ENCODE results near the gene CDH5.

Gene CDH5

DNA sequence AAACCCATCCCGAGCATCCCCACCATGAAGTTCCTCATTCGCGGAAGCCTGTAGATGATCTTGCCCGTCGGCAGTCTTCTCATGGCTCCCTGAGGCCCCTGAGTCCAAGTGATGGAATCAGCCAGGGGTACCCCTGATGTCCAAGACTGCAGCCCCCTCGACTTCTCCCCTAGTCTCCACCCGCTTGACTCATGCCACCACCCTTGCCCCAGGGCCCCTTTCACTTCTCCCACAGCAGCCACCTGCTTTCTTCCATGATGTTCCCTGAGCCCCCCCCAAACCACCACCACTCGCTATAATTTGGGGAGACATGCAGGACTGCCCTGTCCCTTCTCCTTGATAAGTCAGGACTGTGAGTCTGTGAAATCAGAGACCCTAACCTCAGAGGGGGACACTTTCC is 72.0 kb downstream of the CDH5 start:
- TF ChIP-seq FOXP2 (optimal IDR thresholded peaks at IDR 0.05; ENCODE audit: borderline replicate concordance, extremely low read depth, extremely low read length, insufficient read depth) (no peak), SIN3A (IDR thresholded peaks at IDR 0.05; ENCODE audit: borderline replicate concordance, insufficient read depth, low read length) (no peak), POLR2AphosphoS5 (IDR thresholded peaks at IDR 0.05; ENCODE audit: low read depth, low read length) (no peak), TAF1 (IDR thresholded peaks at IDR 0.05; ENCODE audit: borderline replicate concordance, insufficient read depth, low read length) (no peak)
- TF ChIP-seq, protein P1, sequence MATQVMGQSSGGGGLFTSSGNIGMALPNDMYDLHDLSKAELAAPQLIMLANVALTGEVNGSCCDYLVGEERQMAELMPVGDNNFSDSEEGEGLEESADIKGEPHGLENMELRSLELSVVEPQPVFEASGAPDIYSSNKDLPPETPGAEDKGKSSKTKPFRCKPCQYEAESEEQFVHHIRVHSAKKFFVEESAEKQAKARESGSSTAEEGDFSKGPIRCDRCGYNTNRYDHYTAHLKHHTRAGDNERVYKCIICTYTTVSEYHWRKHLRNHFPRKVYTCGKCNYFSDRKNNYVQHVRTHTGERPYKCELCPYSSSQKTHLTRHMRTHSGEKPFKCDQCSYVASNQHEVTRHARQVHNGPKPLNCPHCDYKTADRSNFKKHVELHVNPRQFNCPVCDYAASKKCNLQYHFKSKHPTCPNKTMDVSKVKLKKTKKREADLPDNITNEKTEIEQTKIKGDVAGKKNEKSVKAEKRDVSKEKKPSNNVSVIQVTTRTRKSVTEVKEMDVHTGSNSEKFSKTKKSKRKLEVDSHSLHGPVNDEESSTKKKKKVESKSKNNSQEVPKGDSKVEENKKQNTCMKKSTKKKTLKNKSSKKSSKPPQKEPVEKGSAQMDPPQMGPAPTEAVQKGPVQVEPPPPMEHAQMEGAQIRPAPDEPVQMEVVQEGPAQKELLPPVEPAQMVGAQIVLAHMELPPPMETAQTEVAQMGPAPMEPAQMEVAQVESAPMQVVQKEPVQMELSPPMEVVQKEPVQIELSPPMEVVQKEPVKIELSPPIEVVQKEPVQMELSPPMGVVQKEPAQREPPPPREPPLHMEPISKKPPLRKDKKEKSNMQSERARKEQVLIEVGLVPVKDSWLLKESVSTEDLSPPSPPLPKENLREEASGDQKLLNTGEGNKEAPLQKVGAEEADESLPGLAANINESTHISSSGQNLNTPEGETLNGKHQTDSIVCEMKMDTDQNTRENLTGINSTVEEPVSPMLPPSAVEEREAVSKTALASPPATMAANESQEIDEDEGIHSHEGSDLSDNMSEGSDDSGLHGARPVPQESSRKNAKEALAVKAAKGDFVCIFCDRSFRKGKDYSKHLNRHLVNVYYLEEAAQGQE (IDR thresholded peaks at IDR 0.05; ENCODE audit: insufficient read depth in 1 of 2, low read depth in 2 of 2, low read length in 2 of 2) = no peak

DNA sequence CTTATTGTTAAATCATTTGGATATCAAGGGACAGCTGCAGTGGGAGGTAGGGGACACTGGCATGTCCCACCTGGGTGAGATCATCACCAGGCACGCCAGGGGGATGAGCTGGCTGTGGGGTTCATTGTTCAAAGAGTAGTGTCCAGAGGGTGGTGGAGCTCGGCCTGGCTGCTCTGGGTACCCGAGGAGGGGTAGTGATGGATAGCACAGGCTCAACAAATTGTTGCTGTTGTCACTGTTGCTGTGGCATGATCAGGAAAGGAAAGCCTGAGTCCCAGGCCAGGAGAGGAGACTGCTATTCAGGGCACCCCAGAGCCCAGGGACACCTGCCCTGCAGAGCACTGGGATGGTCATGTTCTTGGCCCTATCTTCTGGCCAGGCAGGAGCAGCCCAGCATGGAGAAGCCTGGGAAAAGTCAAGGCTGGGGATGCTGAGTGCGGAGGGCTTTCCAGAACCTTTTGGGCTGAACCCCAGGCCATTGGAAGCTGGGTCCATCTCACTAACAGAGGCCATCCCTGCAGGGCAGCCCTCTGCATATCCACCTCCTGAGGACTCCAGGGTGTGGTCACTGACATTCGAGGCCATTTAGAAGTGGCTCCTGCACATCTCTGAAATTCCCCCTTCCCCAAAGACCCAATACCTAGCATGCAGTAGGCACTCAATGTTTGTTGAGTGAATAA is 72.7 kb downstream of the CDH5 start:
- TF ChIP-seq SIN3A (IDR thresholded peaks at IDR 0.05; ENCODE audit: borderline replicate concordance, insufficient read depth, low read length) (no peak), TAF1 (IDR thresholded peaks at IDR 0.05; ENCODE audit: borderline replicate concordance, insufficient read depth, low read length) (no peak), FOXP2 (optimal IDR thresholded peaks at IDR 0.05; ENCODE audit: borderline replicate concordance, extremely low read depth, extremely low read length, insufficient read depth) (no peak), POLR2AphosphoS5 (IDR thresholded peaks at IDR 0.05; ENCODE audit: low read depth, low read length) (no peak)
- TF ChIP-seq, protein P1 (IDR thresholded peaks at IDR 0.05; ENCODE audit: insufficient read depth in 1 of 2, low read depth in 2 of 2, low read length in 2 of 2) = no peak

DNA sequence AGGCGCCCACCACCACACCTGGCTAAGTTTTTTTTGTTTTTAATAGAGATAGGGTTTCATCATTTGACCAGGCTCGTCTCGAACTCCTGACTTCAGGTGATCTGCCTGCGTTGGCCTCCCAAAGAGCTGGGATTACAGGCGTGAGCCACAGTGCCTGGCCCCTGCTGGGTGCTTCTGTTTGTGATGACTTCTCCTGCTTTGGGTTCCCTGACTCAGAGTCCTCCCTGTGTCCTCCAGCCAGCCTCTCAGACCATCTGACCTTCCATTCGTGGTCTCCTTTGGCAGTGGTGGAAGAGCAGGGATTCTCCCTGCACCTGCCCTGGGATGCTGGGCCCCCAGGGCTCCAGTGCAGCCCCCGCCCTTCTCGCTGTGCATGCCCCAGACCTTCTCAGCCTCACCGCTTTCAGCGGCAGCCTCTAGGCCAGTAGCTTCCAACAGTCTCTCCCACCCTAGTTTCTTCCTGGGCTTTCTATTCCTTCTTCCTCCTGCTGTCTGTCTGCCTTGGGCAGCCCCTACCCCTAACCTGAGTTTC is 73.8 kb downstream of the CDH5 start:
- no peak for TF ChIP-seq FOXP2 (optimal IDR thresholded peaks at IDR 0.05; ENCODE audit: borderline replicate concordance, extremely low read depth, extremely low read length, insufficient read depth)
- no peak for TF ChIP-seq POLR2AphosphoS5 (IDR thresholded peaks at IDR 0.05; ENCODE audit: low read depth, low read length)
- no peak for TF ChIP-seq SIN3A (IDR thresholded peaks at IDR 0.05; ENCODE audit: borderline replicate concordance, insufficient read depth, low read length)
- TF ChIP-seq, protein P1 (IDR thresholded peaks at IDR 0.05; ENCODE audit: insufficient read depth in 1 of 2, low read depth in 2 of 2, low read length in 2 of 2) = no peak
- TF ChIP-seq TAF1 (IDR thresholded peaks at IDR 0.05; ENCODE audit: borderline replicate concordance, insufficient read depth, low read length) = no peak

DNA sequence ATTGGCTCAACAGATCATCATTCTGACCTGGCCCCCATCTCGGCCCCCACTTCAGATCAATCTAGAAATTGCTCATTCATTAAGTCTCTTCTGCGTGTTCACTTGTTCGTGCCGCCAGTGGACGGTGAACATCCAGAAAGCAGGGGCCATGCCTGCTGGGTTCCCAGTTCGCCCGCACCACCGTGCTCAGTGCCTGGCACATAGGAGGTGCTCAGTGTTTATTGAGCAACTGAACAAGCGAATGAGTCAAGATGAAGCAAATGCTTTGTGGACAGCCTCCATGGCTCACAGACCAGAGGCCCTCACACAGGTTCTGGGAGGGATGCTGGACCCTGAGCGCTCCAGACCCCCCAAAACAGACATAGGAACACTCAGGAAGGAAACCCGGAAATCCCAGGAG is 74.5 kb downstream of the CDH5 start:
- TF ChIP-seq FOXP2 (optimal IDR thresholded peaks at IDR 0.05; ENCODE audit: borderline replicate concordance, extremely low read depth, extremely low read length, insufficient read depth) (no peak), SIN3A (IDR thresholded peaks at IDR 0.05; ENCODE audit: borderline replicate concordance, insufficient read depth, low read length) (no peak), TAF1 (IDR thresholded peaks at IDR 0.05; ENCODE audit: borderline replicate concordance, insufficient read depth, low read length) (no peak), POLR2AphosphoS5 (IDR thresholded peaks at IDR 0.05; ENCODE audit: low read depth, low read length) (no peak)

DNA sequence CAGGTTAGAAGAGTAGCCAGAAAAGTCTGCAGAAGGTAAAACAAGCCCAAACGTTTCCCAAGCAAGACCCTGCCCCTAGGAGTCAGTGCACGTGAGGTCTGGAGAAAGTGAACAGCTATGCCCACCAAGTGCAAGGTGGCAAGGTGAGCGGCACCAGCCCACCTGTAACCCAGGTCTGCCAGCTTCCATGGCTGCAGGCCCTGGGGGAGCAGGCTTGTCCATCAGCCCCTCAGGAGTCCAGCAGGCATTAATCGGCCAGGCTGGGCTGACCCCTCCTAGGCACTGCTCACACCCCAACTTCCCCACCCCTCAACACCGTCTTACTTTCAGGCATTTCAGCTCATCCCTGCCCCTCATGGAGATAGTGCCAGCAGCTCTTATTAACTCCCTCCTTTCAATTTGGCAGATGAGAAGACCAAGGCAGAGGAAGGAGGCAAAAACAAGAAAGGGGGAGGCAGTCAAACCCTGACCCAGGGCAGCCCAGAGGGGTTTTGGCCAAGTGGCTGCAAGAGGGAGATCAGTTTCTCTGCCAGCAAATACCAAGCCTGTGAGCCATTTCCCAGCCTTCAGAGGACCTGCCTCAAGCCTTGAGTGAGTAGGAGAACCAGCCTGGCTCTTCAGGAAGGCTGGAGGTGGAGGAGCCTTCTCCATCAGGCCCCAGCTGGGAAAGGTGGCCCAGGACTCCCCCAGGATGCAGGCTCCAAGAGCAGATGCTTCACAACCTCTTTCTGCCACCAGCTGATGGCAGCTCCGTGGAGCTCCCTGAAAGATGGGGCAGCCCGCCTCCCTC is 75.3 kb downstream of the CDH5 start:
- TF ChIP-seq FOXP2 (optimal IDR thresholded peaks at IDR 0.05; ENCODE audit: borderline replicate concordance, extremely low read depth, extremely low read length, insufficient read depth) = no peak

Measured in PFSK-1 (cell line).